ENCODE measurements around the gene CADM1. TPM values are rescaled to one million over a fixed set of nuclear protein-coding genes. Genes with fewer than 3 reads are reported as not detected.
A peak's percentile ranks its signal among the peaks of the same experiment; 100 is the strongest.

The CADM1 gene
- total and polyA plus RNA-seq, 2 donors from 2014 or later: 24.0 to 33.5 TPM

- intact Hi-C loops (cut with DNase I): no loop called here
- no peak for FAIRE-seq
Observed at GRCh38 chr11:115181538-115181937, 322.7 kb downstream of the CADM1 start.

GRCh38 chr11:115180272-115180671 is 323.9 kb downstream of the CADM1 start:
- Histone ChIP-seq H3K4me1 (ENCODE audit: control insufficient read depth in 2 of 3, insufficient read depth in 2 of 3, low read depth in 1 of 3, low read length in 3 of 3) (no peaks in the 10 kb centered on the region), H3K9me3 (ENCODE audit: control insufficient read depth in 2 of 3, insufficient read depth in 1 of 3, low read length in 3 of 3) (no peaks in the 10 kb centered on the region), H3K9ac (ENCODE audit: low read length in 3 of 3) (no peak overlapping the region), H3K4me3 (ENCODE audit: low read length in 3 of 3) (no peak overlapping the region), H3K36me3 (ENCODE audit: control insufficient read depth in 2 of 3, insufficient read depth in 3 of 3, low read length in 3 of 3) (no peaks in the 10 kb centered on the region), H3K27ac (ENCODE audit: low read depth in 2 of 2, low read length in 2 of 2) (no peak overlapping the region), H3K27me3 (ENCODE audit: control insufficient read depth, insufficient read depth, low read length) (no peaks in the 10 kb centered on the region)
- intact Hi-C loops (cut with DNase I): no loop called here
- no peak for TF ChIP-seq CTCF (IDR thresholded peaks at IDR 0.05; ENCODE audit: borderline replicate concordance, extremely low read depth, insufficient read depth)
- DNase-seq (peak in 1 of 5 donors; percentile 37), FAIRE-seq (no peak)

More at GRCh38 chr11:115181538-115181937, 322.7 kb downstream of the CADM1 start:
- Histone ChIP-seq H3K9ac (ENCODE audit: low read length in 3 of 3) (no peak overlapping the region), H3K27me3 (ENCODE audit: control insufficient read depth, insufficient read depth, low read length) (no peaks in the 10 kb centered on the region), H3K9me3 (ENCODE audit: control insufficient read depth in 2 of 3, insufficient read depth in 1 of 3, low read length in 3 of 3) (no peaks in the 10 kb centered on the region), H3K4me3 (ENCODE audit: low read length in 3 of 3) (no peak overlapping the region), H3K27ac (ENCODE audit: low read depth in 2 of 2, low read length in 2 of 2) (no peak overlapping the region), H3K36me3 (ENCODE audit: control insufficient read depth in 2 of 3, insufficient read depth in 3 of 3, low read length in 3 of 3) (no peaks in the 10 kb centered on the region), H3K4me1 (ENCODE audit: control insufficient read depth in 2 of 3, insufficient read depth in 2 of 3, low read depth in 1 of 3, low read length in 3 of 3) (no peaks in the 10 kb centered on the region)
- TF ChIP-seq CTCF (IDR thresholded peaks at IDR 0.05; ENCODE audit: borderline replicate concordance, extremely low read depth, insufficient read depth): no peak
- DNase-seq: peak in 4 of 5 donors; percentile 89 to 93 (median 91)

DNA sequence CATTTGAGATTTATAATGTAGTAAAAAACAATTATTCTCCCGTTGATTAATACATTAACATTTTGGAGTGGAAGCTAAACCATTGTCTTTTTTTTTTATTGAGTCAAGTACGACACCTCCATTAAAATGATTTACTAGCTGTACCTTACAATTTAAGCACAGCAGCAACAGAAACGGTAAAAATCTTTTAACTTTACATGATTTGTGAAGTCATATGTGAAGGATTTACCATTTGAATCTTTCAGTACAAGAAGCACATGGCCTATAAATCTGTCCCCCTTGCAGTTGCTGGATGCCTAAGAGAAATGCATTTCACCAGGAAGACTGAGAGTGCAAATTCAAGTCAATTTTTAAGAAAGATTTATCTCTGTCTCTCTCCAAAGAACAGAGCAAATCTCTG is 324.6 kb downstream of the CADM1 start:
- no peaks in the 10 kb centered on the region for H3K4me1 ChIP-seq (ENCODE audit: control insufficient read depth in 2 of 3, insufficient read depth in 2 of 3, low read depth in 1 of 3, low read length in 3 of 3)
- intact Hi-C loops (cut with DNase I): no loop called here

More for the DNA sequence above, 324.6 kb downstream of the CADM1 start:
- peak in 2 of 5 donors; percentile 69 to 86 for DNase-seq
- no peak overlapping the region for H3K4me3 ChIP-seq (ENCODE audit: low read length in 3 of 3)
- FAIRE-seq: no peak
- TF ChIP-seq CTCF (IDR thresholded peaks at IDR 0.05; ENCODE audit: borderline replicate concordance, extremely low read depth, insufficient read depth): no peak
- H3K27me3 ChIP-seq (ENCODE audit: control insufficient read depth, insufficient read depth, low read length): no peaks in the 10 kb centered on the region
- H3K9ac ChIP-seq (ENCODE audit: low read length in 3 of 3): no peak overlapping the region
- H3K27ac ChIP-seq (ENCODE audit: low read depth in 2 of 2, low read length in 2 of 2): no peak overlapping the region
- no peaks in the 10 kb centered on the region for H3K36me3 ChIP-seq (ENCODE audit: control insufficient read depth in 2 of 3, insufficient read depth in 3 of 3, low read length in 3 of 3)
- no peaks in the 10 kb centered on the region for H3K9me3 ChIP-seq (ENCODE audit: control insufficient read depth in 2 of 3, insufficient read depth in 1 of 3, low read length in 3 of 3)
